ENCODE data around the gene ACADL. TPM values are rescaled to one million over a fixed set of nuclear protein-coding genes. Genes with fewer than 3 reads are reported as not detected.

Gene ACADL
- total and polyA plus RNA-seq, 2 of the 8 experiments (the other 6 are each of a cell fraction or from before 2014, with no cell fraction given): 0.11 to 0.34 TPM

DNA sequence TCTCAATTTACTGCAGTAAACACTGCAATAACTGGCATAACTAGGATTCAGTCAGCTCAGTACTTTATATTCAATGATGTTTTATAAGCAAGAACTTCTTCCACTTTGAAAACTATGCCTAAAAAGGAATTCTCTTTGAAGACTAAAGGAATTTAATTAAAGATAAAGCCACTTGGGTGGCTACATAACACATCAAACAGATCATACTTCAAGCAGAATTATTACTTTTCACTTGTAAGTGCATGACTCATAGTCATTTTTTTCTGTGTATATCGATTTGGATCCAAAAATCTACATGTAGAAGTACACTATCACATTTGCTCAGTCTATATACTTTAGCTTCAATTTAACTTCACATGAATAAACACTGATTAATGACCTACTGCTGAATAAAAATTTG is 58.0 kb downstream of the ACADL start:
- Histone ChIP-seq H3K4ac (replicated peaks; ENCODE audit: insufficient read length, low read depth, low read length) (no peak overlapping the region), H2AFZ (ENCODE audit: low read length) (no peak overlapping the region), H2BK120ac (replicated peaks; ENCODE audit: low read depth, low read length) (no peak overlapping the region), H3K79me2 (ENCODE audit: control insufficient read depth in 1 of 2, insufficient read depth in 2 of 2, low read length in 2 of 2) (peaks cover 0 to 73% of the 10 kb centered on the region in 2 experiments; a peak in 2 of 4 replicates), H3K56ac (replicated peaks; ENCODE audit: insufficient read length, low read depth, low read length) (no peak overlapping the region), H3K27me3 (replicated peaks in 1 of 4; ENCODE audit: control insufficient read depth in 3 of 4, extremely low read depth in 1 of 4, insufficient read depth in 3 of 4, low read length in 3 of 4) (no peaks in the 10 kb centered on the region), H3K79me1 (ENCODE audit: low read depth, low read length) (no peaks in the 10 kb centered on the region), H3K4me1 (replicated peaks in 1 of 4; ENCODE audit: control insufficient read depth in 3 of 4, insufficient read depth in 4 of 4, low read length in 3 of 4) (peaks cover 0 to 4% (median 0%) of the 10 kb centered on the region in 4 experiments; a peak in 1 of 7 replicates), H3K14ac (ENCODE audit: insufficient read length) (no peak overlapping the region), H3K18ac (ENCODE audit: extremely low read depth, low read length) (no peak overlapping the region), H3K23me2 (ENCODE audit: low read depth, low read length) (peaks cover 9% of the 10 kb centered on the region), H3K9ac (replicated peaks in 1 of 4; ENCODE audit: extremely low read depth in 1 of 4, low read depth in 3 of 4, low read length in 3 of 4) (no peak overlapping the region), H4K20me1 (replicated peaks in 1 of 2; ENCODE audit: control insufficient read depth in 1 of 2, insufficient read depth in 2 of 2, low read length in 2 of 2) (no peaks in the 10 kb centered on the region), H2BK5ac (ENCODE audit: low read depth, low read length) (no peak overlapping the region), H3K23ac (ENCODE audit: insufficient read length) (no peak overlapping the region), H3K27ac (ENCODE audit: low read depth, low read length) (no peak overlapping the region), H4K91ac (replicated peaks; ENCODE audit: insufficient read length, low read length) (no peak overlapping the region), H2BK20ac (ENCODE audit: low read length) (no peak overlapping the region), H4K8ac (ENCODE audit: extremely low read depth, insufficient read depth, low read length) (no peak overlapping the region), H3K4me3 (ENCODE audit: extremely low read depth in 1 of 4, insufficient read depth in 2 of 4, low read depth in 3 of 4, low read length in 4 of 4) (no peak overlapping the region), H2BK15ac (ENCODE audit: low read length) (no peak overlapping the region), H2AK5ac (ENCODE audit: low read depth, low read length) (no peak overlapping the region), H3K36me3 (ENCODE audit: control insufficient read depth in 2 of 4, insufficient read depth in 4 of 4, low read length in 3 of 4) (no peaks in the 10 kb centered on the region; a peak in 1 of 8 replicates), H3K9me3 (ENCODE audit: insufficient read depth in 2 of 2, low read depth in 1 of 2, low read length in 1 of 2) (no peaks in the 10 kb centered on the region), H3K4me2 (ENCODE audit: insufficient read depth in 1 of 2, low read depth in 2 of 2, low read length in 2 of 2) (no peak overlapping the region), H2BK12ac (ENCODE audit: low read depth, low read length) (no peak overlapping the region), H4K5ac (ENCODE audit: insufficient read length, low read depth, low read length) (no peak overlapping the region)
- ChIA-PET POLR2A (ENCODE audit: partially characterized antibody) (no interaction called here), CTCF (ENCODE audit: partially characterized antibody) (interaction anchor here (0.9 kb wide), 1 partner anchor 29 kb away, joined by 4 read pairs; no protein-coding TSS in a partner anchor)
- FAIRE-seq (no peak), DNase-seq (ENCODE audit: low read depth in 1 of 2, low spot score in 2 of 2) (no peak)
- TF ChIP-seq GABPA (IDR thresholded peaks at IDR 0.05; ENCODE audit: borderline replicate concordance, insufficient read depth, low read length) (no peak), CTBP2 (IDR thresholded peaks at IDR 0.05; ENCODE audit: borderline replicate concordance, insufficient read depth, insufficient read length, low read length) (no peak), HDAC2 (IDR thresholded peaks at IDR 0.05; ENCODE audit: borderline replicate concordance in 1 of 2, low read depth in 2 of 2, low read length in 2 of 2) (no peak), MAFK (IDR thresholded peaks at IDR 0.05; ENCODE audit: low read depth, low read length) (no peak), CBX8 (IDR thresholded peaks at IDR 0.05; ENCODE audit: borderline replicate concordance, low read depth, low read length) (no peak), BRCA1 (IDR thresholded peaks at IDR 0.05; ENCODE audit: low read depth, low read length) (no peak), ASH2L (IDR thresholded peaks at IDR 0.05; ENCODE audit: low read length) (no peak), CHD2 (IDR thresholded peaks at IDR 0.05; ENCODE audit: low read length) (no peak), RBBP5 (IDR thresholded peaks at IDR 0.05; ENCODE audit: borderline replicate concordance, low read depth, low read length) (no peak), PHF8 (conservative IDR thresholded peaks at IDR 0.05; ENCODE audit: low read depth, low read length) (no peak), RXRA (IDR thresholded peaks at IDR 0.05; ENCODE audit: insufficient read depth, low read depth, low read length) (no peak)
- TF ChIP-seq, protein P1, sequence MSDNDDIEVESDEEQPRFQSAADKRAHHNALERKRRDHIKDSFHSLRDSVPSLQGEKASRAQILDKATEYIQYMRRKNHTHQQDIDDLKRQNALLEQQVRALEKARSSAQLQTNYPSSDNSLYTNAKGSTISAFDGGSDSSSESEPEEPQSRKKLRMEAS (IDR thresholded peaks at IDR 0.05): no peak
- WGBS, 2 experiments (ENCODE audit: extremely low coverage in 1 of 2, insufficient coverage in 1 of 2, insufficient read length in 1 of 2, insufficient replicate concordance in 2 of 2, low coverage in 1 of 2, low lambda C conversion rate in 2 of 2, missing lambda C conversion rate in 1 of 2): 93% methylated on average over 1 of the region's 1 CpG; no CpG with 5 or more reads in 1 of the 2 experiments

Data from H1 (cell line).